Natural killer cell (primary cell): ENCODE results near the gene MSMB. TPM values are rescaled to one million over a fixed set of nuclear protein-coding genes. Genes with fewer than 3 reads are reported as not detected.
A peak's percentile ranks its signal among the peaks of the same experiment; 100 is the strongest.

ENCODE experiments used
- ATAC-seq, 3 donors: fragments of 150-1000 bp in 2 of 3; fragments of 200-7000 bp in 1 of 3; cut with Tn5 transposase; 1 replicate in 1 of 3; 2 replicates in 2 of 3; pipeline ENCODE4 v1.10.0; 2021; ENCODE audit warnings: mild to moderate bottlenecking in 2 of 3, moderate library complexity in 2 of 3
- DNase-seq, 2 donors: peaks; one replicate each; pipeline versions ENCODE4 v3.0.0 to v3.0.0-alpha.2; 2013 to 2021; ENCODE audit warnings: mixed read lengths in 1 of 2
- H3K27ac ChIP-seq: one replicate; pipeline ENCODE4 v1.5.1; 2013; ENCODE audit warnings: mild to moderate bottlenecking, low read length
- H3K27me3 ChIP-seq: one replicate; pipeline ENCODE4 v1.6.1; 2013; ENCODE audit warnings: low read length; ENCODE audit not compliant: control insufficient read depth, insufficient read depth
- H3K36me3 ChIP-seq: one replicate; pipeline ENCODE4 v1.6.1; 2013; ENCODE audit warnings: low read length; ENCODE audit not compliant: control insufficient read depth, insufficient read depth
- H3K4me1 ChIP-seq: one replicate; pipeline ENCODE4 v1.6.1; 2013; ENCODE audit warnings: low read length; ENCODE audit not compliant: control insufficient read depth, insufficient read depth
- H3K4me3 ChIP-seq: one replicate; pipeline ENCODE4 v1.5.1; 2013; ENCODE audit warnings: low read length
- H3K9me3 ChIP-seq: one replicate; pipeline ENCODE4 v1.6.1; 2013; ENCODE audit warnings: low read length; ENCODE audit not compliant: control insufficient read depth, insufficient read depth
- H3K27ac Mint-ChIP-seq, 2 donors: one replicate each; pipeline ENCODE4 v1.8.0; 2022; ENCODE audit warnings: mild to moderate bottlenecking in 2 of 2, mixed read lengths in 2 of 2, moderate library complexity in 1 of 2
- H3K27me3 Mint-ChIP-seq, 2 donors: one replicate each; pipeline ENCODE4 v1.8.0; 2022; ENCODE audit warnings: low read depth in 2 of 2, mixed read lengths in 2 of 2
- H3K36me3 Mint-ChIP-seq: one replicate; pipeline ENCODE4 v1.8.0; 2022; ENCODE audit warnings: mixed read lengths
- H3K4me1 Mint-ChIP-seq, 2 donors: one replicate each; pipeline ENCODE4 v1.8.0; 2022; ENCODE audit warnings: mixed read lengths in 2 of 2
- H3K4me3 Mint-ChIP-seq: one replicate; pipeline ENCODE4 v1.8.0; 2022; ENCODE audit warnings: mild to moderate bottlenecking, moderate library complexity, mixed read lengths
- H3K9me3 Mint-ChIP-seq, 2 donors: one replicate each; pipeline ENCODE4 v1.8.0; 2022; ENCODE audit warnings: mixed read lengths in 2 of 2
- CTCF ChIP-seq: fragments of 200-600 bp; IDR thresholded peaks from one replicate; pipeline ENCODE4 v1.8.0; 2022; ENCODE audit warnings: antibody characterized with exemption
- WGBS: methylation state at CpG from one replicate; pipeline ENCODE4 v1.1.7; 2013; ENCODE audit warnings: missing lambda C conversion rate; ENCODE audit not compliant: insufficient coverage; 5-methylcytosine and 5-hydroxymethylcytosine counted together
- intact Hi-C: fragments of 100-400 bp; cut with micrococcal nuclease; formaldehyde crosslinking; loops from one replicate; pipeline ENCODE4 v1.14.2; 2022
- total RNA-seq, 4 donors: library from RNA; stranded (reverse); fragments of 120-200 nt in 1 of 4; gene quantifications; one replicate each; pipeline versions ENCODE4 v1.2.3 to v1.2.4, GENCODE V29; 2013 to 2022

Gene MSMB
- total RNA-seq, 3 donors from 2014 or later (not counting 1 experiment from before 2014, with no cell fraction given), result not detected

- peaks cover 0 to 42% of the 10 kb centered on the region in 2 donors for H3K4me1 Mint-ChIP-seq
Observed at GRCh38 chr10:46079831-46080585, 33.9 kb upstream of the MSMB start.

GRCh38 chr10:46077731-46078413, 31.8 kb upstream of the MSMB start:
- peaks cover 44% of the 10 kb centered on the region for H3K4me1 ChIP-seq
- Mint-ChIP-seq H3K27ac (peak overlapping the region in 1 of 2 donors; percentile 45), H3K4me3 (peak overlapping the region; percentile 25), H3K9me3 (no peaks in the 10 kb centered on the region), H3K36me3 (no peaks in the 10 kb centered on the region), H3K27me3 (peaks cover 0 to 3% of the 10 kb centered on the region in 2 donors), H3K4me1 (peaks cover 0 to 53% of the 10 kb centered on the region in 2 donors)
- H3K4me3 ChIP-seq, result no peak overlapping the region
- H3K36me3 ChIP-seq, result no peaks in the 10 kb centered on the region
- ATAC-seq, result peak in 1 of 3 donors; percentile 69
- no peak overlapping the region for H3K27ac ChIP-seq
- no peak for DNase-seq
- no peak for TF ChIP-seq CTCF
- WGBS, result 90% methylated on average over 5 of the region's 5 CpGs
- no peaks in the 10 kb centered on the region for H3K9me3 ChIP-seq
- intact Hi-C loops, result no loop called here
- no peaks in the 10 kb centered on the region for H3K27me3 ChIP-seq

More at GRCh38 chr10:46079831-46080585, 33.9 kb upstream of the MSMB start:
- TF ChIP-seq CTCF, result no peak
- Mint-ChIP-seq H3K27ac (peak overlapping the region in 1 of 2 donors; percentile 65), H3K9me3 (no peaks in the 10 kb centered on the region), H3K4me3 (peak overlapping the region; percentile 43), H3K27me3 (peaks cover 0 to 3% of the 10 kb centered on the region in 2 donors), H3K36me3 (no peaks in the 10 kb centered on the region)
- Histone ChIP-seq H3K9me3 (no peaks in the 10 kb centered on the region), H3K27ac (peak overlapping the region; percentile 25), H3K36me3 (no peaks in the 10 kb centered on the region), H3K4me1 (peaks cover 38% of the 10 kb centered on the region), H3K27me3 (no peaks in the 10 kb centered on the region), H3K4me3 (no peak overlapping the region)
- 17% methylated on average over 3 of the region's 4 CpGs for WGBS
- DNase-seq (no peak), ATAC-seq (peak in 2 of 3 donors; percentile 47 to 69)
- intact Hi-C loops, result no loop called here

GRCh38 chr10:46077141-46077554, 31.1 kb upstream of the MSMB start:
- Histone ChIP-seq H3K36me3 (no peaks in the 10 kb centered on the region), H3K4me3 (no peak overlapping the region), H3K9me3 (no peaks in the 10 kb centered on the region), H3K4me1 (peaks cover 44% of the 10 kb centered on the region), H3K27me3 (no peaks in the 10 kb centered on the region), H3K27ac (no peak overlapping the region)
- intact Hi-C loops, result no loop called here
- peak overlapping the region; percentile 25 for H3K4me3 Mint-ChIP-seq
- TF ChIP-seq CTCF, result no peak
- 58% methylated on average over 4 of the region's 4 CpGs for WGBS
- ATAC-seq (peak in 2 of 3 donors; percentile 49 to 64), DNase-seq (peak in 1 of 2 donors; percentile 35)
- H3K9me3 Mint-ChIP-seq, result no peaks in the 10 kb centered on the region
- peaks cover 0 to 3% of the 10 kb centered on the region in 2 donors for H3K27me3 Mint-ChIP-seq
- H3K36me3 Mint-ChIP-seq, result no peaks in the 10 kb centered on the region
- peaks cover 0 to 52% of the 10 kb centered on the region in 2 donors for H3K4me1 Mint-ChIP-seq
- H3K27ac Mint-ChIP-seq, result peak overlapping the region in 1 of 2 donors; percentile 45
